NCI-H2227 (cell line): ENCODE data around the gene CCDC40.

Experiments used
- DNase-seq: peaks from one replicate; lab custom pipeline; 2025; ENCODE audit not compliant: unreplicated experiment; lab: John Stamatoyannopoulos, UW

CCDC40 gene

GRCh38 chr17:80099291-80100034 lies 63.0 kb downstream of the CCDC40 start:
- no peak for DNase-seq

- DNase-seq, result no peak
Measured at GRCh38 chr17:80100035-80100323, 63.5 kb downstream of the CCDC40 start.

GRCh38 chr17:80101011-80101945 lies 64.8 kb downstream of the CCDC40 start, which contains the start of gene GAA:
Gene GAA, plus strand, starts transcription at chr17:80101581. Its CDS starts 3,006 bp downstream, at chr17:80104587.
- peak; percentile 97 for DNase-seq

- peak; percentile 54 for DNase-seq
Measured at GRCh38 chr17:80101946-80102663, 65.7 kb downstream of the CCDC40 start.

- no peak for DNase-seq
Measured at GRCh38 chr17:80102664-80103448, 66.4 kb downstream of the CCDC40 start.

- DNase-seq, result no peak
Measured at GRCh38 chr17:80103449-80104085, 67.1 kb downstream of the CCDC40 start.

- peak; percentile 49 for DNase-seq
Measured at GRCh38 chr17:80104321-80104955, 68.0 kb downstream of the CCDC40 start.

- DNase-seq, result no peak
Measured at GRCh38 chr17:80104956-80105375, 68.5 kb downstream of the CCDC40 start.

GRCh38 chr17:80105762-80106161 lies 69.3 kb downstream of the CCDC40 start:
- no peak for DNase-seq

GRCh38 chr17:80106176-80106575 lies 69.7 kb downstream of the CCDC40 start:
- no peak for DNase-seq

- no peak for DNase-seq
Measured at GRCh38 chr17:80106751-80107150, 70.3 kb downstream of the CCDC40 start.

GRCh38 chr17:80107231-80108021 lies 71.0 kb downstream of the CCDC40 start:
- no peak for DNase-seq

- no peak for DNase-seq
Measured at GRCh38 chr17:80108036-80108971, 71.9 kb downstream of the CCDC40 start.

GRCh38 chr17:80109066-80109660 lies 72.7 kb downstream of the CCDC40 start:
- DNase-seq, result no peak

- no peak for DNase-seq
Measured at GRCh38 chr17:80109713-80110446, 73.4 kb downstream of the CCDC40 start.

GRCh38 chr17:80110447-80110812 lies 74.0 kb downstream of the CCDC40 start:
- no peak for DNase-seq
